GM19328 (cell line): ENCODE results near the gene ARID1B.

Source experiments
- ATAC-seq: cut with Tn5 transposase; IDR thresholded peaks from one replicate; pipeline ENCODE4 v1.9.1; 2021; ENCODE audit warnings: mild to moderate bottlenecking, moderate library complexity; ENCODE audit not compliant: unreplicated experiment

ARID1B gene

DNA sequence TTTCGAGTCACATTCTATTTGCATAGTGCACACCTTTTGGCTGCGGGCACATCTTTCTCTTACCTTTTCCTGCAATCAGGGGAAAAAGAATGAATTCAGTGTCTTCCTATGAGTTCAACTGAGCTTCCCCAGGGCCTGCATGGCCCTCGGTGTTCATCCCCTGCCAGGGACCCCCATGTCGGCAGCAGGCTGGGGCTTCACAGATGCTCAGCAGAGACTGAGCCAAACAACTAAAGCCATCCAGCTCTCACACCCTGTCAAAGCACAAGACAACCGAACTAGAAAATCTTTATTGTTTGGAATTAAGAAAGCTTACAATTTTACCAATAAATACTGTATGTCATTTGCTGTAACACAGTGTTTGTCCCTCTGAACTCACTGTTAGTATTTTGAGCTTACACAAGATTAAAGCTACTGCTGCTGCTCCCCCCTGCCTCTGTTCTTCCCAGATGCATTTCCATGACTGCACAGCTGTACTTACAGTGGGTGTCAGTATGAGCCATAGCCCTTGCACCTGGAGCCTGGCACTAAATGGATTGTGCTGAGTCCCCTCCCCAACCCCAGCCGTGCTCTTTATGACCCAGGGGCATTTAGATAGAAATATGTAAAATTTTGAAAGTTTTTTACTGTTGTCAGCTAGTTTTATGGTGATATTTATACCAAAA lies 340.4 kb downstream of the ARID1B start:
- no peak for ATAC-seq

DNA sequence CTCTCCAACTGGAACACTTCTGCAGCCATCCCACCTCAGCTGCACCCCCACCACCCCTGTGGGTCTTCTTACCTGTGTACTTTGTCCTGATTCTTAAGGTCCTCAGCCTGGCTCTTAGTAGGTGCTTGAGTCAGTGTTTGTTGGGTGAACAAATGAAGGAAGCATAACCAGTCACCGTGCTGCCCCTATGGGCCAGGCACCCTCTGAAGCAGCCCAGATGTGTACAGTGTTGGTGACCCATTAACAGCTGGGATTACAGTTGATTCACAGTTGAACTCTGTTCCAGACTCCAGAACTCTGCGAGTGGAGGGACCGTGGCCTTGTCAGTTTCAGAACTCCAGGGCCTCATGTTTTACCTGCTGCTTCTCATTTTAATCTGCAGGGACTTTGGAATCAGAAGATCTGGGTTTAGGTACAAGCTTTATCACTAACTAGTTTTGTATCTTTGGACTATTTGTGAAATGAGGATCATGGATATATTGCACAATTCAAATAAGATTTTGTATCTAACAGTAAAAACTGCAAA lies 342.4 kb downstream of the ARID1B start:
- no peak for ATAC-seq

DNA sequence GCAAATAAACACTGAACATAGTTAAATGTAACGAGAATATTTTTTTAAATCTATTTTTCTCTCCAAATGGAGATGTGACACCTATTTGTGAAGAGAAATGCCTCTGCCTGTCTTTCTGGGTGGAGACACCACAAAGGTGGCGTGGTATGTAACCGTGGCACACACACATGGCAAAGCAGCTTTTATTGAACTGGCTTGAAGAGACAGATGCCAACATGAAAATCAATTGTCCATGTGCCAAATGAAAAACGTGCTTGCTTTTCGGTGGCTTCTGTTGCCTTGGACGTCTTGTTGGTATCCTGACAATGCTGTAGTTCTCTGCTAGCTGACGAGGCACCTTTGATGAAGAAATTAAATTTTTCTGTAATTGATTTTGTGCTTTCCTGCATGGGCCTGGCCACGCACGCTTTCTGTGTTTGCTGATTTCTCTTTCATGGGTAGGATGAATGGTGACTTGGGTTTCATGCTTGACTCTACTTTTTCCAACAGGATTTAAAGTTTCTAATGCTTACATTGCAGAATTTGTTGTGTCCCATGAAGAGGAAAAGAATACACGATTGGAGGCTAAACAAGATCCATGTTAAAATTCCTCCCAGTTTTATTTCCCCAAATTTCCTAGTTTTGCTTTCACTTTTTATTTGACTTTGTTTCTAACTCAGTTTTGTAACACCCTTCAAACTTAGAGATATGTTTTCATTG lies 343.5 kb downstream of the ARID1B start:
- ATAC-seq, result no peak

DNA sequence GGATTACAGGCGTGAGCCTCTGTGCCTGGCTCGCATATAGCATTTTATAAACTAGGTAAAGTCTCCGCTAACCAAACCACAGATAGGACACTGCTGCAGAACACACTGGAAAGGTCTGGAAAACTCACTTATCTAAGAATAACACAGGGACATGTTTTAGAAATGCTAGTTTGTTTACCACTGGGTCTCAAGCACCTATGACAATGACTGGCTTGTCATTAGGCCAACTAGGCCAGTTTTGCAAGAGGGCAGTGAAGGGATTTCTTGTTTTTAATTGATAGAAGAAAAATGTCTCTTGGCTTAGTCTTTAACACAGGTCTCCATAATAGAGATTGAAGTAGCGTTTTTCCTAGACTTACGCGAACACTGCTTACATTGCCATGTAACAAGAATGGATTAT lies 344.7 kb downstream of the ARID1B start:
- no peak for ATAC-seq

DNA sequence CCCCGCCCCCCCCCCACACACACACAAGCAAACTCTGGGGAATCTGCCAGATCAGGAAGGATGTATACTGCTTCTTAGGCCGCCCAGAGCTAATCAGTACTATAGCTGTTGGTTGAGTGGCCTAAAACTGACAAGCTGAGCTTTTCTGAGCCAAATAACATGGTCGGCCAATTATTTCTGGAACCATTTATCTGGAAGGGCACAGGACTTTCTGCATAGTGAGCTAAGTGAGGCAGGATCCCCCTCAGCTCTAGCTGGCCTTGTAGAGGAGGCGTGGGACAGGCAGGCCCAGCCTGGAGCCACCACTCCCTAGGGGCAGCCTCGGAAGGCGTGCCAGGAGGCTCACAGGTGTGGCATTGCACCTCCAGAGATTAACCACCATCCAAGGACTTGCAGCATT lies 346.1 kb downstream of the ARID1B start:
- ATAC-seq, result no peak

DNA sequence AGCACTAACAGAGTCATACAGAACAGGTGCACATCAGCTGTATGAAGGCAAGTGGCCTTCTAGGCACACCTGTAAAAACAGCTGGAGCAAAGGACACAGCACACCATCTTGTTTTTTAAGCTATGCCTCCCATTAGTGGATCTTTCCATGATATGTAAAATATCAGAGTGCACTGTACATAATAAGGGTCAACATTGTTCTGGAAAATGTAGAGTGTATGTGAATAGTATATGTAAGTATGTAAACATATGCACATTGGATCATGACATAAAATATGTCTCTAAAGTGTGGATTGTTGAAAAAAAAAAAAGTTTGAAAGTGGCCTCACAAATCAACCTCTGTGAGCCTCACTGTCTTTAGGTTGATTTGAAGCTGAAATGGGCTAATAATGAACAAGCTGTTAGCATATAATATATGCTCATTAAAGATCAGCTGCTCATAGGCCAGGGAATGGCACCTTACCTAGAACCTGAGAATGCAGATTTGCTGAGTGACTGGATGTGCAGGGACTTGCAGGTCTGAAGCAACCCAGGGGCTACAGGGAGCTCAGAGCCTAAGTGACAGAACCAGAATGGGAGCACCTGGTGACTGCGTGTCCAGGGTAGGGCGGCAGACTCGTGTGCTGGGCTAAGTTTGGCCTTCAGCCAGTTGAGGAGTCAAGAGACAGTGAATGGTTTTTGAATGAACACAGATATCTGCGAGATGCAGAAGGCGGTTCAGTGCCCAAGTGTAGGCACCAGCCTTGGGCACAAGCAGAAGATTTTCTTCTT lies 347.5 kb downstream of the ARID1B start:
- no peak for ATAC-seq

DNA sequence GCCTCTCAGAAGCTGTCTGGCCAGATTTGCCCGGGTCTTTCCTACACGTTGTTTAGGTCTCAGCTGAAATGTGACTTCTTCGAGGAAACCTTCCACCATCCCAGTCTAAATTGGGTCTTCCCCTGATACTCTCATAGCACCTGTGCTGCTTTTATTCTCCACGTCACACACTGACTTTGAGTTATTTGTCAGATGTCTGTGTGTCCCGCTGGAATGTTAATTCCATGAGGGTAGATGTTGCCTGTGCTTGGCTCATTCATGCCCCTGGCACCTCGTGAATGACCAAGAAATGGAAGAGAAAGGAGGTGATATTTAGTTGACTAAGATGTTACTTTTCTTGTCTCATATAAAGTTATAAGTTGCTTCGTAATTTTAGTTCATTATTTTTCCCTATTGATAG lies 348.4 kb downstream of the ARID1B start:
- ATAC-seq, result no peak

DNA sequence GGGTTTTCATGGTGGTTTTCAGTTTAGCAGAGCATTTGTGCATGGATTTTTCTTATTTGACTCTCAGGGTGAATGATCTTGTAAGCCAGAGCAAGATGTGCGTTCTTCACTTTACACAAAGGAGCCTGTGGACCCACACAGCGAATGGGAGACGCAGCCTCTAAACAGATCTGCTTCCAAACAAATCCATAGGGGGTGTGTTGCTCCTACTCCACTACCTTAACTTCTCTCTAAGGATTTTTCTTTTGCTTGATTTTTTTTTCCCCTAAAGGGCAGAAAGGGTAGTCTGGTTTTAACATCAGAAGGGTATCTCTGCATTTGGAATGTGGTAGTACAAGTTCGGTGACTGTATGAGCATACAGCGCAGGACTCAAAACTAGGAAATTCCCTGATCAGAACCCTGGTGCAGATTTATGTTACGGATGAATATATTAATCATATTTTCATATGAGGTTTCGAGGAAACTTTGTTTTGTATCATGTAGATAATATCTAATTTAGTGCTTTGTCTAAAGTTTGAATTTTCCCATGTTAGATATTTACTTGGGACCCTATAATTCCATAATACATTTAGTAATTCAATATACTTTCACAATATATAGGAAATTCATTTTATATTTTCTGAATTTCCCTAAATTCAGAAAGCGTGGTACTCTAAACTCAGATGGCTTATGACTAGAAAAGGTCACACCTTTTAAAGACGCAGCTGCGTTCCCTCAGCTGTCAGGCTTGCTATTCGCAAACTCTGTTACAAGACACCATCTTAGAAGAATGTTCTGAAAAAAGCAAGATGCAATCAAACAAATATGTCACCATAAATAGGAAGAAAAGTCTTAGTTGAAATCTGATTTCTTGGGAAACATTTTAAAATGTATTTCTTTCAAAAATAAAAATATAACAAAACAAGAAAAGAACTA lies 349.3 kb downstream of the ARID1B start:
- ATAC-seq, result no peak

DNA sequence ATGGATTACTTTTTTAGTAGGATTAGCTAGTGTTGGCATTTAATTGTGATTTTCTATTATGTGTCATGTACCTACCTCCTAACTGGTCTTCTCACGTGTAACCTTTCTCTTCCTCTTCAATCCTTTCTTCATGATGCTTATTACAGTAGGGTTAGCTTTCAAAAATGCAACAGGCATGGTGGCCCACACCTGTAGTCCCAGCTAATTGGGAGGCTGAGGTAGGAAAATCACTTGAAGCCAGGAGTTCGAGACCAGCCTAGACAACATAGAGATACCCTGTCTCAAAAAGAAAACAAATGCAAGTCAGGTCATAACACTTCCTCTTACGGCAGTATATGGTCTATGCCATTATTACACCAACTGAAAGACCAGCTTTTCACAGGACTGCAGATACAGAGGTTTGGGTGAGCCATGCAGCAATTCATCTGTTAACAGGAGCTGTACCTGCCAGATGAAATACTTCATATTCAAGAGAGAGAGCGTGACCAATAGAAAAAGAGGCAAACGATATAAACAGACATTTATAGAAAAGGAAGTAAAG lies 351.1 kb downstream of the ARID1B start:
- ATAC-seq, result no peak

DNA sequence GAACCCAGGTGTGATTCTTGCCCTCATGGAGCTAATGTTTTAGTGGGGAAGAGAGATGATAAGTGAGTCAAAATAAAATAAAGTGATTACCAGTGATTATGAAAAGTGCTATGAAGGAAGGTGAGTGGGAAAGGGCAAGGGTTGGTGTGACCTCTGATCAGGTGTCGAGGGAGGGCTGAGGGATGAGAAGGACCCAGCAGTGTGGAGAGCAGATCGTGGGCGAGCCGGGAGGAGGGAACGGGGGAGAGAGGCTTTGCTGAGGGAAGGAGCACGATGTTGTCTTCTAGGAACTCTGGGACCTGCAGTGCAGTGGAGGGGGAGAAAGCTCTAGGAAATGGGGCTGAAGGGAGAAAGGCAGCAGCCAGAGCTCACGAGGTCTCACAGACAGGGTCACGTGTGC lies 354.1 kb downstream of the ARID1B start:
- ATAC-seq, result no peak

DNA sequence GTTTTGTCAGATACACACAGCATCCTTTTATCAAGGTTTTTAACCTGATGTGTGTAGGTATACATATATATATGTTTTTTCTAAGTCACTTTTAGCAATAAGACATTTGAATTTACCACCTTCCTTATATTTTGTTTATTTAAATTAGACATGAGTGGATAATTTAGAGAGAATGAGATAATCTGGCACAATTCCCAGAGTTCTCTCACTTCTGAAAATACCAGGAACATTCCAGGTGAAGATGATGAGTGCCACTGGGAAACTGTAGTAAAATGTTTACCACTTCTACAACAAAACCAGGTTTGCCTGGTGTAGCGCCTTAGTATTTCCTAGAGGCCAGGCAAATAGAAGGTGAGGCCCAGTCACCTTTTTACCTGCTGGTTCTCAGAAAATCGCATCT lies 356.7 kb downstream of the ARID1B start:
- ATAC-seq, result no peak

DNA sequence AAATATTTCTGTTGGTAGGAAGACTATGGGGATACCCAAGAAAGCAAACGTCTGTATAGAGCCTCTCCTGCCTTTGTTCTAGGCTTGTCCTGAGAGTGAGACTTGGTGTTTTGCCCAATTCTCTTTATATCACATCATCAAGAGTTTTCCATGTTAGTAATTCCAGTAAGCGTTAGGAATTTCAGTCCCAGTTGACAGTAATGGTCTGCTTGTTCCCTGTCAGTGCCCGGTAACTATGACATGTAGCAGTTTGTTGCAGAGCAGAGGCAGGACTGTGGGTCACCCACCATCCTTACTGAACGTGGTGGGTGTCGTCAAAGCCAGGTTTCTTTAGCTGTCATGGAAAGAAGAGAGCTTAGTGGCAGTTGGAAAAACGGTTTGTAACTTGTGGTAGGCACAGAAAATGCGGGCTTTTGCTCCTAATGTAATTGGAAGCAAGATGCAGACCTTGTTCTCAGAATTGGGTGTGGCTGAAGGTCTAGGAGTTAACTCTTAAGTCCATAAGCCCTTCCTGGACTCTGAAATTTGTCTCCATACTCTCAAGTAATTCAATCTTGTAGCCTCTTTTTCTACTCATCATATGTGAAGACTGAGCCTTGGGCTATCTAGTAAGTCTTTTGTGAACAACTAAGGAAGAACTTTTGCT lies 357.3 kb downstream of the ARID1B start:
- ATAC-seq, result no peak

DNA sequence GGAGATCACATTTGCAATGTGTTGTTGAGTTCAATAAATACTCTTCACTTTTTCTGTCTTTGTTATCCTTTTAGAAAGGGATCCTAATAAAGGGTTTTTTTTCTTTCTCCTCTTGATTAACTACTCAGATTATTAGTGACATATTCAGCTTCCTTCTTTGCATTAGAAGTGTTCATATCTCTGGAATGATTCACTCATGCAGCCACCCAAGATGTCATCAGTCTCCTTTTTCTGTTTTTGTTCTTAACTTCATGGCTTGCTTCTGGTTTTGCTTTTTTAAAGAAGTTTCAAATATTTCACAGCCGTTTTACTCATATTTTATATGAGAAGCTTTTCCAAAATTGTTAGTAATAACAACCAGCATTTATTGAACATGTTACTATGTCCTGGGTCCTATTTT lies 358.5 kb downstream of the ARID1B start:
- no peak for ATAC-seq

DNA sequence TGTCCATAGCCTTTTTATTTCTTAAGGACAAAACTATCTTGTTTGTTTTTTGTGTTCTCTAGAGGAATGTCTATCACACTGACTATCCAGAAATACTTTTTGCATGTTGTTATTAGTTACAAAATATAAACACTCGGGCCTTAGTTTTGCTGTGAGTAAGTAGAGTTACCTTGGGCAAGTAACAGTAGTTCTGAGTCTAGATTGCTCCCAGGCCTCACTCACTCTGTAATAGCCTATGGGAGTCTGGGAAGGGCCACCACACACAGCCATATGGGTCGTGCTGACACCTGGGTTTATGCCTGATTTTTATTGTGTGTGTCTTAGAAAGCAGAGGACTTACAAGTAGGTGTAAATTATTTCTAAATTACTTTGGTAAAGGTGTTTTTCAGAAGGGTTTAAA lies 360.3 kb downstream of the ARID1B start:
- ATAC-seq, result no peak

DNA sequence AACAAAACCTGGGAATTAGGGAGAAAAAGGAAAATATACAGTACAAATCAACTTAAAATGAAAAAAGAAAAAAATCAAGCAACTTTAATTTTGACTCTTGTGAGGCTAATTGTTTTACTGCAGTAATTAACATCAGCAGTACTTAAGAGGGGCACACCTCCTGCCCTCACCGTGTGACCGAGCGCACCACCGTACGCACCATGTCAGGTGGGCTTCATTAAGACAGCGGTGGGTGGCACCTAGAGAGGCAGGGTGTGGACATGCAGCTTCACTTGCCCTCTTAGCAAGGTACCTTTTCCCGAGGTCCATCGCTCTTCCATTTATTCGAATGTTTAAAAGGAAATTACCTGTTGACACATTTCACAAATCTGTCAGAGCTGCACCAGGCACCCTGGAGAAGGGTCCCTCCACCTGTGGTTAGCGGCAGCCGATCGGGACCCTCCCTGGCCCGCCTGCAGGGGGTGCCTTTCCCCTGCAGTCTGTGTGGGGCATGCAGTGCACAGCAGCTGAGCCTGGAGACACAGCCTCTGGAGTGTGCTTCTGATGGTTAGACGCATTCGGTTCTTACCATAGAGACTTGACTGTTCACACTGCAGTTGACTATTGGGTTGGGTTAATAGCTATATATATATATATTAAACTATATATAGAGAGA lies 362.0 kb downstream of the ARID1B start:
- no peak for ATAC-seq

DNA sequence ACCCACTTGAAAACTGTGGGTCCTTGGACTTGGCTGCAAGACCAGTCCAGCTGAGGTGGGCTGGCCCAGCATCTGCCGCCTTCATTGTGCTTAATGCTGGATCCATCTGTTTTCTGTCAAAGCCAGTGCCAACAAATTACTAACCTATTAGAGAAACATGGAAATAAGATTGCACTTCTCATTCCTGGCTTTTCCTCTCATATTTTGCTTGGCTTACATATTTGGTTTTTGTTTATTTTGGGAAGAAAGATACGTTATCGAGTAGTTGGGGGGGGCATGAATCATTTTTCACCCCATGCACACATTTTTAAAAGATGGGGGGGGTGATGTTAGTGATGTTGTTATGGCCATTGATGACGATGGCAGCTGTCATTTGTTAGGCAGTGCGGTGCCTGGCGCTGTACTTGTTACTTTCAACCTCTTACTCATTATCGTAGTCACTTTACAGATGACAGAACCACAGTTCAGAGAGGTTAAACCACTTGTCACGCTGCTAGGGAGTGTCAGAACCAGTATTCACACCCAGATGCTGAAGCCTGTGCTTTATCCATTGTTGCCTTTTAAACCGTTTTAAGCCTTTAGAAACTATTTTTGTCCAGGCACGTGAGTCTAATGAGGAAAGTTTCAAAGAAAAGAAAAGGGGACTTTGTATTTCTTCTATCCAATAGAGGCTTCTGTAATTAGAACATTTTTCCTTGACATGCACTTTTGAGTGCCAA lies 366.2 kb downstream of the ARID1B start:
- no peak for ATAC-seq

DNA sequence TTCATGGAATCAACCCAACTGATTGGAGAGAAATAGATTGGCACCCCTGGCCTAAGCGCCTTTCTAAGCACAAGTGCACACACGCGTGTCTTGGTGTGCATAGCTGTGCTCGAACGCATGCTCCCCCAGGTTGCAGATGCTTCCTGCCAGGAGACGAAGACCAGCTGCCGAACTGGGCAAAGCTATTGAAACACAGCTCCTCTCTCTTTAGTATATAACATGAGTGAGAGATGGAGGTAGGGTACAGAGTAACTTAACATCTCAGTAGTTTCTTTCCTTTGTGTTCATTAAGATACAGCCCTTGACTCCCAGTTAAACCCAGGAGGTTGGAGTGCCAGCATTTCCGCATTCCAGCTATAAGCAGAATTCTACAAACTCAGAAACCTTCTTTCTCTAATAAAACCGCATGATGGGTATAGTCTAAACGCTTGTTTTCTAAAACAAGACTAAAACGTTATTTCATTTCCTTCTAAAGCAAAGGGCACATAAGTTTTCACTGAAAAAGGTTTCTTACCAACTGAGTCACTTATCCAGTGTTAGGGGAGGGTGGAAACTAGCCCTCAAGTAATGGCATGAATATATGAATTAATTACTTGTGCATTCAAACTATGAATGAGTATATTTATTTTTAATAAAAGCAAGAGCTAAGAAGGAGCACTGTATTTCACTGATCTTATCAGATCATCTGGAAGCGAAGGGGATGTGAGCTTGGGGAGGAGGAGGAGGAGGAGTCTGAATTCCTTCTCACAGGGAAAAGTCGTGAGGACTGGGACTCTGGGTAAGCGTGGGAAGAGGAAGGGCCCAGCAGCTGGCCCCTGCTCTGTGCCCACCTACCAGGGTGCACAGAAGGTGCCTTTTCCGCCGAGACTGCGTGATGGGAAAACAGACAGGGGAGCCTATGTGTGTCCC lies 367.0 kb downstream of the ARID1B start:
- ATAC-seq, result no peak
